NCI-H510A treated with DMSO at 0.1 percent for 48 hours (cell line): Measurements from ENCODE around the gene ABCC9.
"Not testable (repeated sequence)": the region's sequence is repeated elsewhere in the genome, so short reads cannot be mapped to it uniquely, and the experiment has no call there.

Experiments
- DNase-seq: peaks from one replicate; lab custom pipeline; 2025; lab: John Stamatoyannopoulos, UW

Gene ABCC9

GRCh38 chr12:21815306-21816062 lies 125.7 kb downstream of the ABCC9 start:
- DNase-seq, result no peak

- DNase-seq, result no peak
Measured at GRCh38 chr12:21814814-21815213, 126.4 kb downstream of the ABCC9 start.

- no peak for DNase-seq
Measured at GRCh38 chr12:21814327-21814726, 126.9 kb downstream of the ABCC9 start.

GRCh38 chr12:21813751-21814150 lies 127.5 kb downstream of the ABCC9 start:
- DNase-seq, result no peak

GRCh38 chr12:21813125-21813524 lies 128.1 kb downstream of the ABCC9 start:
- no peak for DNase-seq

- not testable (repeated sequence) for DNase-seq
Measured at GRCh38 chr12:21812340-21812739, 128.9 kb downstream of the ABCC9 start.

- no peak for DNase-seq
Measured at GRCh38 chr12:21809100-21809499, 132.1 kb downstream of the ABCC9 start.

GRCh38 chr12:21806255-21806654 lies 135.0 kb downstream of the ABCC9 start:
- DNase-seq, result no peak

GRCh38 chr12:21801522-21802288 lies 139.5 kb downstream of the ABCC9 start:
- no peak for DNase-seq

GRCh38 chr12:21800011-21800410 lies 141.2 kb downstream of the ABCC9 start:
- DNase-seq, result no peak

- no peak for DNase-seq
Measured at GRCh38 chr12:21797539-21797938, 143.7 kb downstream of the ABCC9 start.

GRCh38 chr12:21795648-21796328 lies 145.4 kb downstream of the ABCC9 start:
- DNase-seq, result no peak

- not testable (repeated sequence) for DNase-seq
Measured at GRCh38 chr12:21794807-21795595, 146.2 kb downstream of the ABCC9 start.

GRCh38 chr12:21789687-21790086 lies 151.5 kb downstream of the ABCC9 start:
- DNase-seq, result not testable (repeated sequence)

GRCh38 chr12:21788089-21788983 lies 152.9 kb downstream of the ABCC9 start:
- DNase-seq, result no peak

GRCh38 chr12:21786041-21786531 lies 155.1 kb downstream of the ABCC9 start:
- DNase-seq, result no peak

- DNase-seq, result not testable (repeated sequence)
Measured at GRCh38 chr12:21782723-21783122, 158.5 kb downstream of the ABCC9 start.

- no peak for DNase-seq
Measured at GRCh38 chr12:21780786-21781185, 160.4 kb downstream of the ABCC9 start.

GRCh38 chr12:21776175-21776574 lies 165.1 kb downstream of the ABCC9 start:
- no peak for DNase-seq

GRCh38 chr12:21775133-21775820 lies 165.9 kb downstream of the ABCC9 start:
- no peak for DNase-seq
